Measurements from ENCODE around the gene ZDHHC8.

GRCh38 chr22:20180640-20181039, 49.0 kb downstream of the ZDHHC8 start:
- no peak for TF ChIP-seq POLR2A (IDR thresholded peaks at IDR 0.05; ENCODE audit: low read depth, low read length)
- TF ChIP-seq, protein P1, sequence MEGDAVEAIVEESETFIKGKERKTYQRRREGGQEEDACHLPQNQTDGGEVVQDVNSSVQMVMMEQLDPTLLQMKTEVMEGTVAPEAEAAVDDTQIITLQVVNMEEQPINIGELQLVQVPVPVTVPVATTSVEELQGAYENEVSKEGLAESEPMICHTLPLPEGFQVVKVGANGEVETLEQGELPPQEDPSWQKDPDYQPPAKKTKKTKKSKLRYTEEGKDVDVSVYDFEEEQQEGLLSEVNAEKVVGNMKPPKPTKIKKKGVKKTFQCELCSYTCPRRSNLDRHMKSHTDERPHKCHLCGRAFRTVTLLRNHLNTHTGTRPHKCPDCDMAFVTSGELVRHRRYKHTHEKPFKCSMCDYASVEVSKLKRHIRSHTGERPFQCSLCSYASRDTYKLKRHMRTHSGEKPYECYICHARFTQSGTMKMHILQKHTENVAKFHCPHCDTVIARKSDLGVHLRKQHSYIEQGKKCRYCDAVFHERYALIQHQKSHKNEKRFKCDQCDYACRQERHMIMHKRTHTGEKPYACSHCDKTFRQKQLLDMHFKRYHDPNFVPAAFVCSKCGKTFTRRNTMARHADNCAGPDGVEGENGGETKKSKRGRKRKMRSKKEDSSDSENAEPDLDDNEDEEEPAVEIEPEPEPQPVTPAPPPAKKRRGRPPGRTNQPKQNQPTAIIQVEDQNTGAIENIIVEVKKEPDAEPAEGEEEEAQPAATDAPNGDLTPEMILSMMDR (IDR thresholded peaks at IDR 0.05; ENCODE audit: extremely low read depth in 1 of 2, insufficient read depth in 1 of 2, low read depth in 1 of 2, low read length in 2 of 2) = no peak
- no peak for TF ChIP-seq MYC (IDR thresholded peaks at IDR 0.05; ENCODE audit: low read depth, low read length)
- no peak for TF ChIP-seq EZH2 (IDR thresholded peaks at IDR 0.05; ENCODE audit: borderline replicate concordance, low read depth, low read length, severe bottlenecking)
- TF ChIP-seq GATA2 (IDR thresholded peaks at IDR 0.05; ENCODE audit: insufficient read depth, insufficient read length, low read depth, low read length) = no peak
